GM03348 (cell line): ENCODE measurements around the gene SYT2.
"Not testable (repeated sequence)": the region's sequence is repeated elsewhere in the genome, so short reads cannot be mapped to it uniquely, and the experiment has no call there.

Experiments used
- DNase-seq: peaks from one replicate; pipeline ENCODE4 v3.0.0; 2012; ENCODE audit warnings: low spot score

SYT2 gene

DNA sequence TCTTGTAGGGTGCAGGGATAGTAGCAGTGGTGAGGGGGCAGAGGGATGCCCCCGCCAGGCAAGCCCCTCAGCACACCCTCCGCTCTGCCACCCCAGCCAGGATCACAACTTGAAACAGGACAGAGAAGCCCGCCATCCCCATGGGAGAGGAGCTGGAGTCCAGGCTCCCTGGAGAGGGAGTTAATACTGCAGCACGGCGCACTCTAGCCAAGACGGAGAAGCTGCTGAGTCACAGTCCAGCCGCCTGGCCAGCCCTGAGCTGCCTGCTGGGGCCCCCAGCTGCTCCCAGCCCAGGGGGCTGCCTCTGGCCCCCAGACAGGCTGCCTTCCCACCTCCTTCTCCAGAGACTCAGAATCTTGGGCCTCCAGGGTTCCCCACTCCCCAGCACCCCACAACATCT lies 87.2 kb downstream of the SYT2 start:
- DNase-seq = peak; percentile 75

- no peak for DNase-seq
These were observed 87.9 kb downstream of the SYT2 start for GRCh38 chr1:202622388-202622787.

DNA sequence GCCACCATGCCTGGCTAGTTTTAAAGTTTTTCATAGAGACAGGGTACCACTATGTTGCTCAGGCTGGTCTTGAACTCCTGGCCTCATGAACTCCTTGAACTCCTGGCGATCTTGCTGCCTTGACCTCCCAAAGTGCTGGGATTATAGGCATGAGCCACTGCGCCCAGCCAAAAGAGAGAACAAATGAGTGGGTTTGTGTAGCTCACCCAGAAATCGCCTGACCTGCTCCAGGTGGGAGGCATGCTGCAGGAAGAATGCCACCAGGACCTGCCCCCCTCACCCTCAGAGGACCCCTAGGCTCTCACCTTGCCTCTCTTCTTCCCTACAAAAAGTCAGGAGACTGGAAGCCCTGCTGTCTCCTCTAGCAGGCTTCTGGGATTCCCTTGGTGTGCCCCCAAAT lies 88.8 kb downstream of the SYT2 start:
- DNase-seq = no peak

- DNase-seq = not testable (repeated sequence)
These were observed 90.2 kb downstream of the SYT2 start for GRCh38 chr1:202620036-202620435.

DNA sequence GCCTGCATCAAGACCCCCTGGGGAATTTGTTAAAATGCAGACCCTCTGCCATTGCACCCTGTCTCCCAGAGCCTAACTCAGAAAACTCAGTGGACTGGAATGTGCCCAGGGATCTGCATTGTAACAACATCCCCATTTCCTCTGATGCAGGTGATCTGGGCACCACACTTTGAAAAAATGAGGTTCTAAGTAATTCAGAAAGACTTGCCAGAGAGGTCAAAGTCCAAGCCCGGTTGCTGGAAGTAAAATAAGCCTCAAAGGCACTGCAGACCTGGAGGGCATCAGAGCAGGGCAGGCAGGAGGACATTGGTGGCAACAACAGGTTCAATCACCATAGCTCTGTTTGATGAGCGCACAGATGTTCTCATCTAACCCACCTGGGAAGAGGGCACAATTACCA lies 90.7 kb downstream of the SYT2 start:
- DNase-seq = no peak

DNA sequence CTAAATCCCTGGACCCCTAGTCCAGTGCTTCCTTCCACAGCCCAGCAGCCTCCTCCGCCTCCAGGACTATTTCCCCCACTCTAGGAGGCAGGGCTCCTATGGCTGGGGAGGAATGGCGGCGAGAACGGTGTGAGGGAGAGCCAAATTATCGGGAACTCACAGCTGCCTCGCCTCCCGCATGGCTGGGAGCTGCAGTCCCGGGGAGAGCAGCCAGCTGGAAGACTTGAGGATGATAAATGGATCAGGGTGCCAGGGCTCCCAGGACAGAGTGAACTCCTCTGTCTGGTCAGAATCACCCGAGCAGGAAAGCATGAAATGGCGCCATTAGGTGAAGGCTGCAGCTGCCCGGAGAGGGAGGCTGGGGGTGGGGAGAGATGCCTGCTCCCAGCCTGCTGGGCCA lies 91.2 kb downstream of the SYT2 start:
- not testable (repeated sequence) for DNase-seq

GRCh38 chr1:202616355-202616915 lies 93.8 kb downstream of the SYT2 start:
- no peak for DNase-seq

DNA sequence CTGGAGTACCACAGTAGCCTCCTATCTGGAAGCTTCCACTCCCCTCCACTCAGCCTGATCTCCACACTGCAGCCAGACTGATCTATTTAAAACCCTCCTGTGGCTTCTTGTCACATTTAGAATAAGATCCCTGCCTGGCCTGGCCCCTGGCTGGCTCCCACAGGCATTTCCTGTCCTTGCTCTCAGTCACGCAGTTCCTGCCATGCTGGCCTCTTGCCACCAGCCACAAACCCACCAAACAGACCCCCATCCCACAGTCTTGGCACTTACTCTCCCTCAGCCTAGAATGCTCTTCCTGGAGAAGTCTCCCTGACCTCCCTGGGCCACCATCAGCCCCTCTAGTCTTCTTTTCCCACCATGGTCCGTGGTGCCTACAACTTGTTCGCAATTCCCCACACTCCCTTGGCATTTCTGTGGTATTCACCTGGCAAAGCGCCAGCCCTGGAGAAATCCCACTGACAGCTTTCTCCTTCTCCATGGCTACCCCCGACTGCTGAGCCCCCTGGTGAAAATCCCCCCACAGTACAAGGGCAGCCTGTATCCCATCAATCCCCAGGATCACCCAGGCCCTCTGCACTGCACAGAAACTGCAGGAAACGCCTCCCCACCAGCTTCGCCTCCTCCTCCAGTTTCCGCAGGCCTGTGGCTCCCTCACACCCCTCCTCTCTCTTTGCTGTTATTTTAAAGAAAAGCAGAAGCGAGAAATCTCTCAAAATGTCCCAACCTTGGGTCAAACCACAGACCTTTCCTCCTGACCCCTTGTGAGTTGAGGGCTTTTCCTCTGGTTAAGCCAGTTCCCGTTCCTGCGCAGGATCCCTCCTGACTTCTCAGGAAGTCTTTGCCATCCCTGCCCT lies 94.5 kb downstream of the SYT2 start:
- peak; percentile 43 for DNase-seq

DNA sequence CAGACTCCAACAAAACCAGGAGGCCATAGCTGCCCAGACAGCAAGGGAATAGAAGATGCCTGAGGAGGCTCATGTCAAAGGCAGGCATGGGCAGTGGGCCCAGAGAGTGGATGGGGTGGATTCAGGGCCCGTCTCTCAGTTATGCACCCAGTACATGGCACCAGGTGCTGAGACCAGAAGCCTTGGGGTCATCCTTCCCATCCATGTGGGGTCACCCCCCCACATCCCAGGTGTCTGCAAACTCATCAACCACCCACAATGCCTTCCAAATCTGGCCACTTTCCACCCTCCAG lies 95.1 kb downstream of the SYT2 start:
- DNase-seq = not testable (repeated sequence)

GRCh38 chr1:202614363-202615207 lies 95.7 kb downstream of the SYT2 start:
- not testable (repeated sequence) for DNase-seq

DNA sequence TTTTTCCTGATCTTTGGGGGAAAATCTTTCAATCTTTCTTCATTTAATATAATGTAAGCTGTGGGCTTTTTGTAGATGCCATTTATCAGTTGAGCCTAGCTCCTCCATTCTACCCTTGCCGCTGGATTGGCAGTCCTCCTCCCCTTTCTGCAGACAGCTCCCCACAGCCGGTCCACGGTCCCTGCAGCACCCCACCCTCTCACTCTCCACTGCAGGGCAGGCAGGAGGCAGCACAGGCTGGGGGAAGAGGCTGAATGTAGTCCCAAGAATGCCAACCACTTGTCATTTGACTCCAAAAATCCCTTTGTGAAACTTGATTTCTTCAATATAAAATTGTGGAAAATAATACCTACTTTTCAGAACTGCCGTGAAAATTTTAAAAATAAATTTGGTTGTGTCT lies 96.7 kb downstream of the SYT2 start:
- no peak for DNase-seq

DNA sequence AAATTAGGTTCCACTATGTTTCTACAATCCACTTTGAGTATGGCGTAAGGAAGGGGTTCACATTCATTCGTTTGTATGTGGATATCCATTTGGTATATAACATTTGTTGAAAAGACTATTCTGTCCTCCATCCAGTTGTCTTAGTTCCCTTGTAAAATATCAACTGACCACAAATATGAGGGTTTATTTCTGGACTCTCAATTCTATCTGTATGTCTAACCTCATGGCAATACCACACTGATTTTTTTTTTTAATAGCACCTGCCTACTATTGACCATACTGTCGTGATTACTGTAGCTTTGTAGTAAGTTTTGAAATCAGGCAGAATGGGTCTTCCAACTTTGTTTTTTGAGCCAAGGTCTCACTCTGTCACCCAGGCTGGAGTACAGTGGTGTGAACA lies 98.2 kb downstream of the SYT2 start:
- DNase-seq = not testable (repeated sequence)

DNA sequence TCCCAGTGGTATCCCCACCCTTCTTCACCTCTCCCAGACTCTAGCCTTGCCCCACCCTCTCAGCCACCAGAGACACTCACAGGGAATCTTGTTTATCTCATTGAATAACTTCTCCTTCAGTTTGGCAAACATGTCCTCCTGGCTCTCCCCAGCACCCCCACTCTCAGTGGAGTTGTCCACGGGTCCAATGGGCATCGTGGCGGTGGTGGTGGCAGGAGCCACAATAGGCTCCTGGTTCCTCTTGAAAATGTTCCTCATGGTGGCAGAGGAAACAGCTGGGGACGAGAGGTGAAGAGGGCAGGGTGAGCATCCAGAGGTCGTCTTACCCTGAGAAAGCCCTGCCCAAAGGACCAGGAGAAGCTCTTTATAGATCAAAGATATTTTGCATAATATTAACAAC lies 104.7 kb downstream of the SYT2 start:
- no peak for DNase-seq

GRCh38 chr1:202603435-202603834 lies 106.8 kb downstream of the SYT2 start:
- DNase-seq = no peak

GRCh38 chr1:202600432-202601041 lies 109.7 kb downstream of the SYT2 start:
- no peak for DNase-seq

GRCh38 chr1:202599669-202600431 lies 110.4 kb downstream of the SYT2 start:
- DNase-seq = peak; percentile 90

DNA sequence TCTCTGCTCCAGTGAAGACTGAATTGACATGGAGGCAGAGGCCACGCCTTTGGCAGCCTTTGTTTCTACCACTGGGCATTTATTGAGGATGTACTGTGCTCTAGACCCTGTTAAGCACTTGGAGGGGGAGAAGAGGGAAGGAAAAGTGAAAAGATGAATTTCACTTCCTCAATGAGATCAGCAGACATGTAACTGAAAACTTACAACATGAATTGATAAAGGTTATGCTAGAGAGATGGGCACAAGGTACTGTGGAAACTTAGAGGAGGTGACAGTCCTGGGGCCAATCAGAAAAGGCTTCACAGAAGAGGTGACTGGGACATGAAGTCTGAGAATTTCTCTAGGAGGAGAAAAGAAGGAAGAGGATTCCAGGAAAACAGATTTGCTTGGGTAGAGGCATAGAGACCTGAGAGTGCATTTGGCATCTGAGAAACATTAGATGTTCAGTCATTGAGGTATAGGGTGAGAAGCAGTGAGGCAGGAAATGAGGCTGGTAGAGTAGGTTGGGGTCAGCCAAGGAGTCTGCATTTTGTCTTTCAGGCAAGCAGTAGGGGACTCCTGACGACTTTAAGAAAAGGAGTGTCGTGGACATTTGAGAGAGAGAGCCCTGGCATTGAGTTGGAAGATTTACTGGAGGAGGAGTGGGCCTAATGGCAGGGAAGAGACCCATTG lies 113.0 kb downstream of the SYT2 start:
- no peak for DNase-seq

DNA sequence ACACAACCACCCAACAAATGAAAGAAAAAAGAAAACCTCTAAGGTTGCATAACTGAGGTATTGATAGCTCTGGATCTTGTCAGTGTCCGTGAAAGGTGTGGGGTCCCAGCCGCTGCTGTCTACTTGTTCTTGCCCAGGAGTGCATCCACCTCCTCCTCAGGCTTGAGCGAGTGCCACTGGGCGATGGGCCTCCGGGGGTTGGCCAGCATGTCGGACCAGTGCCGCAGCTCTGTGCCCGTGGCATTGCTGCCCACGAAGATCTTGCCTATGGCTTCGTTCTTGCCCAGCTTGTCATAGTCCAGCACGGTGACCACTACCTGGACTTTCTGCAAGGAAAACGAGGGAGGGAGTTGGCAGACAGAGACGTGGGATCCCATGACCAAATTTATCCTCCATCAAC lies 113.6 kb downstream of the SYT2 start:
- DNase-seq = no peak

- DNase-seq = no peak
These were observed 116.4 kb downstream of the SYT2 start for GRCh38 chr1:202593845-202594244.

- no peak for DNase-seq
These were observed 118.1 kb downstream of the SYT2 start for GRCh38 chr1:202592146-202592545.

- no peak for DNase-seq
These were observed 118.7 kb downstream of the SYT2 start for GRCh38 chr1:202591515-202591914.
